GM12878 (cell line): ENCODE data around the gene DGKK. TPM values are rescaled to one million over a fixed set of nuclear protein-coding genes. Genes with fewer than 3 reads are reported as not detected.

Experiments
- ATAC-seq: fragments of 200-7000 bp; cut with Tn5 transposase; 3 replicates; pipeline ENCODE4 v1.9.1; 2020; ENCODE audit warnings: mild to moderate bottlenecking, moderate library complexity
- BruUV-seq: library from RNA; stranded (reverse); fragments of 400-500 nt; replicated peaks from 2 replicates; lab custom pipeline; 2021; lab: Mats Ljungman, UMichigan
- CTCF ChIA-PET: fragments of 300-600 bp; sonication (Branson Sonifier 250); formaldehyde crosslinking; extraction: SDS; loops from one replicate; lab custom pipeline; 2021; ENCODE audit warnings: inconsistent platforms; lab: Yijun Ruan, JAX
- POLR2A ChIA-PET: fragments of 350-600 bp; formaldehyde crosslinking; extraction: SDS; loops from one replicate; lab custom pipeline; 2021; ENCODE audit warnings: inconsistent platforms; lab: Charles Lee
- RAD21 ChIA-PET: fragments of 300-600 bp; sonication (Branson Sonifier 250); formaldehyde crosslinking; loops from one replicate; lab custom pipeline; 2023; ENCODE audit warnings: antibody characterized with exemption; ENCODE audit not compliant: unreplicated experiment; lab: Charles Lee
- SMC1A ChIA-PET: fragments of 300-600 bp; sonication (Branson Sonifier 250); formaldehyde crosslinking; loops from one replicate; lab custom pipeline; 2023; ENCODE audit not compliant: unreplicated experiment, uncharacterized antibody; lab: Charles Lee
- DNase-seq: peaks from one replicate; pipeline ENCODE4 v3.0.0-alpha.2; 2011; ENCODE audit warnings: low read depth, low spot score
- FAIRE-seq: peaks from 3 replicates; lab custom pipeline; 2011; peaks lifted over from hg19 to GRCh38; lab: Jason Lieb, UNC
- H2AFZ ChIP-seq: 2 replicates; pipeline ENCODE4 v1.6.0; 2011; ENCODE audit warnings: low read depth, low read length, control low read depth; ENCODE audit not compliant: control insufficient read depth
- H3K27ac ChIP-seq: 2 replicates; pipeline ENCODE4 v1.5.1; 2011; ENCODE audit warnings: control low read depth; ENCODE audit not compliant: control insufficient read depth, insufficient read depth
- H3K27me3 ChIP-seq, 2 experiments: replicated peaks in 1 of 2; 2 replicates each; pipeline versions ENCODE4 v1.6.0 to v1.6.1; 2011; ENCODE audit warnings: low read length in 1 of 2; ENCODE audit not compliant: control insufficient read depth in 2 of 2, insufficient read depth in 2 of 2
- H3K36me3 ChIP-seq, 2 experiments: 2 replicates each; pipeline ENCODE4 v1.5.1; 2011; ENCODE audit warnings: low read length in 1 of 2; ENCODE audit not compliant: control insufficient read depth in 2 of 2, insufficient read depth in 2 of 2
- H3K4me1 ChIP-seq: 2 replicates; pipeline ENCODE4 v1.6.1; 2011; ENCODE audit warnings: mild to moderate bottlenecking, low read length, moderate library complexity, mixed read lengths; ENCODE audit not compliant: control insufficient read depth, insufficient read depth
- H3K4me2 ChIP-seq: 2 replicates; pipeline ENCODE4 v1.6.0; 2011; ENCODE audit warnings: control low read depth; ENCODE audit not compliant: control insufficient read depth, insufficient read depth
- H3K4me3 ChIP-seq: fragments of 200-600 bp; sonication (generic); 2 replicates; pipeline ENCODE4 v1.5.1; 2016
- H3K79me2 ChIP-seq: 2 replicates; pipeline ENCODE4 v1.6.0; 2011; ENCODE audit warnings: low read length; ENCODE audit not compliant: control insufficient read depth, insufficient read depth
- H3K9ac ChIP-seq: 2 replicates; pipeline ENCODE4 v1.8.0; 2011; ENCODE audit warnings: low read length, control low read depth, mixed read lengths; ENCODE audit not compliant: control insufficient read depth, insufficient read depth
- H3K9me3 ChIP-seq: replicated peaks from 3 replicates; pipeline ENCODE4 v1.5.1; 2011; ENCODE audit warnings: mild to moderate bottlenecking, low read length; ENCODE audit not compliant: control insufficient read depth, insufficient read depth
- H4K20me1 ChIP-seq: 2 replicates; pipeline ENCODE4 v1.6.0; 2011; ENCODE audit not compliant: control insufficient read depth, insufficient read depth
- CHD1 ChIP-seq: IDR thresholded peaks from 2 replicates; pipeline ENCODE4 v1.6.1; 2012; ENCODE audit warnings: low read depth, low read length, improper control_type of control experiment
- CREB1 ChIP-seq: IDR thresholded peaks from 2 replicates; pipeline ENCODE4 v1.6.1; 2012; ENCODE audit warnings: low read depth, mild to moderate bottlenecking, inconsistent platforms
- EZH2 ChIP-seq: IDR thresholded peaks from 2 replicates; pipeline ENCODE4 v1.6.1; 2012; ENCODE audit warnings: low read depth, mild to moderate bottlenecking, control low read depth, inconsistent platforms, low read length, borderline replicate concordance; ENCODE audit not compliant: control insufficient read depth
- WGBS: methylation state at CpG from one replicate; pipeline ENCODE4 v1.1.6; 2016; ENCODE audit warnings: low lambda C conversion rate; ENCODE audit not compliant: insufficient replicate concordance, insufficient coverage; ENCODE audit errors: missing lambda C conversion rate; 5-methylcytosine and 5-hydroxymethylcytosine counted together
- in situ Hi-C: fragments of 300-500 bp; cut with MboI; formaldehyde crosslinking; loops from 9 replicates; pipeline ENCODE4 v1.14.3; 2018; ENCODE audit warnings: mixed read lengths
- intact Hi-C: fragments of 100-400 bp; cut with micrococcal nuclease; formaldehyde crosslinking; loops from one replicate; pipeline ENCODE4 v1.14.2; 2022; ENCODE audit not compliant: unreplicated experiment
- polyA plus RNA-seq, 11 experiments: library from polyadenylated mRNA; depleted of rRNA in 4 of 11; unstranded in 6 of 11; stranded (reverse) in 5 of 11; fragments of >200 nt; fragmentation: Nextera tagmentation in 4 of 11; fragmentation: Illumina TruSeq in 1 of 11; extraction: Ambion mirVana in 4 of 11; extraction: Trizol in 1 of 11; gene quantifications; 1 replicate in 1 of 11; 2 replicates in 10 of 11; pipeline versions ENCODE4 v1.2.1 to v1.2.3, GENCODE V29; 2011 to 2016; ENCODE audit warnings: inconsistent platforms in 2 of 11, missing spikeins in 2 of 11, low read depth in 1 of 11
- total RNA-seq, 4 experiments: library from RNA; depleted of rRNA in 3 of 4; stranded (reverse); fragments of >200 nt in 3 of 4; fragmentation: Illumina TruSeq in 1 of 4; extraction: Trizol in 1 of 4; gene quantifications; 2 replicates each; pipeline versions ENCODE4 v1.2.1 to v1.2.3, GENCODE V29; 2013 to 2021
- TF ChIP-seq, protein P1 (sequence below): IDR thresholded peaks from 2 replicates; pipeline ENCODE4 v1.6.1; 2011; ENCODE audit warnings: mild to moderate bottlenecking, low read depth, low read length, moderate library complexity; ENCODE audit not compliant: insufficient replicate concordance
- TF ChIP-seq, protein P2 (sequence below): fragments of 450-650 bp; IDR thresholded peaks from 2 replicates; pipeline ENCODE4 v1.6.1; 2017; ENCODE audit warnings: antibody characterized with exemption, mild to moderate bottlenecking, moderate library complexity
- TF ChIP-seq, protein P3 (sequence below): IDR thresholded peaks from 2 replicates; pipeline ENCODE4 v1.6.1; 2012; ENCODE audit warnings: low read depth, low read length, improper control_type of control experiment

DGKK gene
- total and polyA plus RNA-seq, 10 of the 15 experiments (the other 5 are each of a cell fraction or from before 2014, with no cell fraction given) = under 0.01 to 0.03 TPM; not detected in 8

DNA sequence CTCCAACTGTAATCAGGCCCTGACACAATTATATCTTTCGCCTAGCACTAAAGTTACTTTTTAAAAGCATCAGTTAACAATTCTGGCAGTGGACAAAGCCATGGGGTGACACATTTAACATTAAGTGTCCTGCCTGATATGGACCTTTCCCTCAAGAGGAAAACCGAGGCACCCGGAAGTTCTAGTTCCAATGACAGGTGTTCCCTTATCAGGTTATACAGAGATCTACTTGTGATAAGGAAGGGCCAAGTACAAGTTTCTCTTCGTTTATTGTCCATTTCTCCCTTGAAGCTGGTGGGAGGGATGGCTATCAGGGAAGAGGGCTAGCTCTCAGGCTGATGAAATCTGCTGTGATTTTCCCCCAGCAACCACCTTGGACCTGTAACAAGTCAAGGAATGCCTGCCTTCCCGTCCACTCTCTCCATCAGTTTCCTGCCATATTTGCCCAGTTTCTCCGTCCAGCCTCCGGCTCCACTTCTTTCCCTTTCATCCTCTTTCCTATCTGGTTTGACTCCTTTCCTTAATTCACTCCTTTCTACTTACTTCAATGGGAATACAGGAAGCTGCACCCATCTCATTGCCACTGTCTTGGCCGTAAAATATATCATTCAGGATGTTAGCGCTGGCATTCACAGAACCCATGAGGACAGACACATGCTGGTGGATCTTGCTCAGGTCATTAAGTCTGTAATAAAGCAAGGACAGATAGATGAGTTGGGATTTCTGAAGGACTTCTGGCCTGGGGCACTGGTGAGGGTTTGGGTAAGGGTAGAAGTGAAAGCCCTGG is 95.0 kb downstream of the DGKK start:
- in situ Hi-C loops (no loop called here), intact Hi-C loops (no loop called here)
- POLR2A ChIA-PET = no interaction called here
- no peak overlapping the region for H3K9ac ChIP-seq
- no peaks in the 10 kb centered on the region for H3K27me3 ChIP-seq
- DNase-seq (no peak), FAIRE-seq (no peak), ATAC-seq (no peak)
- H3K27ac ChIP-seq = no peak overlapping the region
- BruUV-seq = no TSS peak
- H3K4me2 ChIP-seq = no peak overlapping the region
- RAD21 ChIA-PET = no interaction called here
- H3K36me3 ChIP-seq = no peaks in the 10 kb centered on the region
- H3K79me2 ChIP-seq = no peaks in the 10 kb centered on the region
- H4K20me1 ChIP-seq = no peaks in the 10 kb centered on the region
- H3K4me3 ChIP-seq = no peak overlapping the region
- TF ChIP-seq, protein P1, sequence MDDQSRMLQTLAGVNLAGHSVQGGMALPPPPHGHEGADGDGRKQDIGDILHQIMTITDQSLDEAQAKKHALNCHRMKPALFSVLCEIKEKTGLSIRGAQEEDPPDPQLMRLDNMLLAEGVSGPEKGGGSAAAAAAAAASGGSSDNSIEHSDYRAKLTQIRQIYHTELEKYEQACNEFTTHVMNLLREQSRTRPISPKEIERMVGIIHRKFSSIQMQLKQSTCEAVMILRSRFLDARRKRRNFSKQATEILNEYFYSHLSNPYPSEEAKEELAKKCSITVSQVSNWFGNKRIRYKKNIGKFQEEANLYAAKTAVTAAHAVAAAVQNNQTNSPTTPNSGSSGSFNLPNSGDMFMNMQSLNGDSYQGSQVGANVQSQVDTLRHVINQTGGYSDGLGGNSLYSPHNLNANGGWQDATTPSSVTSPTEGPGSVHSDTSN = no peak
- TF ChIP-seq CREB1 = no peak
- TF ChIP-seq, protein P2, sequence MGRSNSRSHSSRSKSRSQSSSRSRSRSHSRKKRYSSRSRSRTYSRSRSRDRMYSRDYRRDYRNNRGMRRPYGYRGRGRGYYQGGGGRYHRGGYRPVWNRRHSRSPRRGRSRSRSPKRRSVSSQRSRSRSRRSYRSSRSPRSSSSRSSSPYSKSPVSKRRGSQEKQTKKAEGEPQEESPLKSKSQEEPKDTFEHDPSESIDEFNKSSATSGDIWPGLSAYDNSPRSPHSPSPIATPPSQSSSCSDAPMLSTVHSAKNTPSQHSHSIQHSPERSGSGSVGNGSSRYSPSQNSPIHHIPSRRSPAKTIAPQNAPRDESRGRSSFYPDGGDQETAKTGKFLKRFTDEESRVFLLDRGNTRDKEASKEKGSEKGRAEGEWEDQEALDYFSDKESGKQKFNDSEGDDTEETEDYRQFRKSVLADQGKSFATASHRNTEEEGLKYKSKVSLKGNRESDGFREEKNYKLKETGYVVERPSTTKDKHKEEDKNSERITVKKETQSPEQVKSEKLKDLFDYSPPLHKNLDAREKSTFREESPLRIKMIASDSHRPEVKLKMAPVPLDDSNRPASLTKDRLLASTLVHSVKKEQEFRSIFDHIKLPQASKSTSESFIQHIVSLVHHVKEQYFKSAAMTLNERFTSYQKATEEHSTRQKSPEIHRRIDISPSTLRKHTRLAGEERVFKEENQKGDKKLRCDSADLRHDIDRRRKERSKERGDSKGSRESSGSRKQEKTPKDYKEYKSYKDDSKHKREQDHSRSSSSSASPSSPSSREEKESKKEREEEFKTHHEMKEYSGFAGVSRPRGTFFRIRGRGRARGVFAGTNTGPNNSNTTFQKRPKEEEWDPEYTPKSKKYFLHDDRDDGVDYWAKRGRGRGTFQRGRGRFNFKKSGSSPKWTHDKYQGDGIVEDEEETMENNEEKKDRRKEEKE = no peak
- TF ChIP-seq, protein P3, sequence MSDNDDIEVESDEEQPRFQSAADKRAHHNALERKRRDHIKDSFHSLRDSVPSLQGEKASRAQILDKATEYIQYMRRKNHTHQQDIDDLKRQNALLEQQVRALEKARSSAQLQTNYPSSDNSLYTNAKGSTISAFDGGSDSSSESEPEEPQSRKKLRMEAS = no peak
- no peak for TF ChIP-seq CHD1
- TF ChIP-seq EZH2 = no peak
- TF ChIP-seq, all 136 proteins: peak for 0
- ChIA-PET SMC1A (no interaction called here), CTCF (no interaction called here)
- Histone ChIP-seq H3K4me1 (no peaks in the 10 kb centered on the region), H2AFZ (no peak overlapping the region), H3K9me3 (no peaks in the 10 kb centered on the region)
- 36% methylated on average over 9 of the region's 9 CpGs for WGBS
